Measurements from ENCODE around the gene JAZF1. TPM values are rescaled to one million over a fixed set of nuclear protein-coding genes. Genes with fewer than 3 reads are reported as not detected.

JAZF1 gene
- total and polyA plus RNA-seq, 11 donors: 10.3 to 46.2 (median 26.8) TPM

GRCh38 chr7:27804139-27804538, 376.5 kb downstream of the JAZF1 start:
- TF ChIP-seq CTCF (IDR thresholded peaks at IDR 0.05) (no peak), POLR2A (IDR thresholded peaks at IDR 0.05) (no peak)
- intact Hi-C loops (cut with DNase I): loop anchor here in 2 of 10 donors (10.0 kb wide), 2 partner anchors 211 to 291 kb away; no protein-coding TSS in a partner anchor
- Histone ChIP-seq H3K4me1 (peaks cover 0 to 15% (median 9%) of the 10 kb centered on the region in 12 donors), H3K4me3 (no peak overlapping the region), H3K27me3 (no peaks in the 10 kb centered on the region), H3K36me3 (peaks cover 0 to 43% (median 29%) of the 10 kb centered on the region in 9 donors), H3K9me3 (no peaks in the 10 kb centered on the region), H3K27ac (no peak overlapping the region)
- ATAC-seq (no peak), DNase-seq (no peak)
- WGBS, 4 donors: 84 to 95% (median 89%) methylated on average over 3 of the region's 3 CpGs

- 82 to 87% (median 86%) methylated on average over 2 of the region's 2 CpGs for WGBS, 4 donors
- ATAC-seq: no peak
Measured at GRCh38 chr7:27802999-27803398, 377.6 kb downstream of the JAZF1 start.

GRCh38 chr7:27799212-27799611, 381.4 kb downstream of the JAZF1 start:
- TF ChIP-seq CTCF (IDR thresholded peaks at IDR 0.05): no peak
- TF ChIP-seq POLR2A (IDR thresholded peaks at IDR 0.05): no peak
- no peak for DNase-seq
- Histone ChIP-seq H3K4me1 (no peaks in the 10 kb centered on the region), H3K27ac (no peak overlapping the region), H3K9me3 (no peaks in the 10 kb centered on the region), H3K27me3 (no peaks in the 10 kb centered on the region), H3K36me3 (peaks cover 0 to 86% (median 71%) of the 10 kb centered on the region in 9 donors), H3K4me3 (no peak overlapping the region)
- no peak for ATAC-seq
- intact Hi-C loops (cut with DNase I): no loop called here
- WGBS, 4 donors: 95 to 99% (median 98%) methylated on average over 2 of the region's 2 CpGs

More at GRCh38 chr7:27802999-27803398, 377.6 kb downstream of the JAZF1 start:
- Histone ChIP-seq H3K27ac (no peak overlapping the region), H3K4me3 (no peak overlapping the region), H3K27me3 (no peaks in the 10 kb centered on the region), H3K9me3 (no peaks in the 10 kb centered on the region), H3K4me1 (peaks cover 0 to 6% (median 2%) of the 10 kb centered on the region in 12 donors), H3K36me3 (peaks cover 0 to 54% (median 37%) of the 10 kb centered on the region in 9 donors)
- TF ChIP-seq CTCF (IDR thresholded peaks at IDR 0.05): no peak
- TF ChIP-seq POLR2A (IDR thresholded peaks at IDR 0.05): no peak
- intact Hi-C loops (cut with DNase I): loop anchor here in 2 of 10 donors (10.0 kb wide), 2 partner anchors 212 to 292 kb away; no protein-coding TSS in a partner anchor
- no peak for DNase-seq

- no peak for DNase-seq
- intact Hi-C loops (cut with DNase I): no loop called here
- Histone ChIP-seq H3K27ac (no peak overlapping the region), H3K4me3 (no peak overlapping the region), H3K27me3 (no peaks in the 10 kb centered on the region), H3K36me3 (peaks cover 0 to 93% (median 83%) of the 10 kb centered on the region in 9 donors), H3K9me3 (no peaks in the 10 kb centered on the region), H3K4me1 (no peaks in the 10 kb centered on the region)
- ATAC-seq: no peak
- WGBS, 4 donors: 94 to 99% (median 95%) methylated on average over 1 of the region's 1 CpG
- no peak for TF ChIP-seq CTCF (IDR thresholded peaks at IDR 0.05)
Measured at GRCh38 chr7:27795977-27796376, 384.6 kb downstream of the JAZF1 start.
